GM12878 (cell line): ENCODE measurements around the gene OR4L1. TPM values are rescaled to one million over a fixed set of nuclear protein-coding genes. Genes with fewer than 3 reads are reported as not detected.
"Not testable (repeated sequence)": the region's sequence is repeated elsewhere in the genome, so short reads cannot be mapped to it uniquely, and the experiment has no call there.

Experiments
- ATAC-seq: fragments of 200-7000 bp; cut with Tn5 transposase; 3 replicates; pipeline ENCODE4 v1.9.1; 2020; ENCODE audit warnings: mild to moderate bottlenecking, moderate library complexity
- BruUV-seq: library from RNA; stranded (reverse); fragments of 400-500 nt; replicated peaks from 2 replicates; lab custom pipeline; 2021; lab: Mats Ljungman, UMichigan
- CTCF ChIA-PET: fragments of 300-600 bp; sonication (Branson Sonifier 250); formaldehyde crosslinking; extraction: SDS; loops from one replicate; lab custom pipeline; 2021; ENCODE audit warnings: inconsistent platforms; lab: Yijun Ruan, JAX
- POLR2A ChIA-PET: fragments of 350-600 bp; formaldehyde crosslinking; extraction: SDS; loops from one replicate; lab custom pipeline; 2021; ENCODE audit warnings: inconsistent platforms; lab: Charles Lee
- RAD21 ChIA-PET: fragments of 300-600 bp; sonication (Branson Sonifier 250); formaldehyde crosslinking; loops from one replicate; lab custom pipeline; 2023; ENCODE audit warnings: antibody characterized with exemption; ENCODE audit not compliant: unreplicated experiment; lab: Charles Lee
- SMC1A ChIA-PET: fragments of 300-600 bp; sonication (Branson Sonifier 250); formaldehyde crosslinking; loops from one replicate; lab custom pipeline; 2023; ENCODE audit not compliant: unreplicated experiment, uncharacterized antibody; lab: Charles Lee
- DNase-seq: peaks from one replicate; pipeline ENCODE4 v3.0.0-alpha.2; 2011; ENCODE audit warnings: low read depth, low spot score
- FAIRE-seq: peaks from 3 replicates; lab custom pipeline; 2011; peaks lifted over from hg19 to GRCh38; lab: Jason Lieb, UNC
- H2AFZ ChIP-seq: 2 replicates; pipeline ENCODE4 v1.6.0; 2011; ENCODE audit warnings: low read depth, low read length, control low read depth; ENCODE audit not compliant: control insufficient read depth
- H3K27ac ChIP-seq: 2 replicates; pipeline ENCODE4 v1.5.1; 2011; ENCODE audit warnings: control low read depth; ENCODE audit not compliant: control insufficient read depth, insufficient read depth
- H3K27me3 ChIP-seq, 2 experiments: replicated peaks in 1 of 2; 2 replicates each; pipeline versions ENCODE4 v1.6.0 to v1.6.1; 2011; ENCODE audit warnings: low read length in 1 of 2; ENCODE audit not compliant: control insufficient read depth in 2 of 2, insufficient read depth in 2 of 2
- H3K36me3 ChIP-seq, 2 experiments: 2 replicates each; pipeline ENCODE4 v1.5.1; 2011; ENCODE audit warnings: low read length in 1 of 2; ENCODE audit not compliant: control insufficient read depth in 2 of 2, insufficient read depth in 2 of 2
- H3K4me1 ChIP-seq: 2 replicates; pipeline ENCODE4 v1.6.1; 2011; ENCODE audit warnings: mild to moderate bottlenecking, low read length, moderate library complexity, mixed read lengths; ENCODE audit not compliant: control insufficient read depth, insufficient read depth
- H3K4me2 ChIP-seq: 2 replicates; pipeline ENCODE4 v1.6.0; 2011; ENCODE audit warnings: control low read depth; ENCODE audit not compliant: control insufficient read depth, insufficient read depth
- H3K4me3 ChIP-seq: fragments of 200-600 bp; sonication (generic); 2 replicates; pipeline ENCODE4 v1.5.1; 2016
- H3K79me2 ChIP-seq: 2 replicates; pipeline ENCODE4 v1.6.0; 2011; ENCODE audit warnings: low read length; ENCODE audit not compliant: control insufficient read depth, insufficient read depth
- H3K9ac ChIP-seq: 2 replicates; pipeline ENCODE4 v1.8.0; 2011; ENCODE audit warnings: low read length, control low read depth, mixed read lengths; ENCODE audit not compliant: control insufficient read depth, insufficient read depth
- H3K9me3 ChIP-seq: replicated peaks from 3 replicates; pipeline ENCODE4 v1.5.1; 2011; ENCODE audit warnings: mild to moderate bottlenecking, low read length; ENCODE audit not compliant: control insufficient read depth, insufficient read depth
- H4K20me1 ChIP-seq: 2 replicates; pipeline ENCODE4 v1.6.0; 2011; ENCODE audit not compliant: control insufficient read depth, insufficient read depth
- BRCA1 ChIP-seq: IDR thresholded peaks from 2 replicates; pipeline ENCODE4 v1.6.1; 2011; ENCODE audit warnings: low read depth, low read length, improper control_type of control experiment
- CREM ChIP-seq: IDR thresholded peaks from 2 replicates; pipeline ENCODE4 v1.6.1; 2014; ENCODE audit warnings: antibody characterized with exemption, low read depth
- EP300 ChIP-seq, 2 experiments: fragments of 150-350 bp in 1 of 2; IDR thresholded peaks; 2 replicates each; pipeline ENCODE4 v1.6.1; 2011 to 2012; ENCODE audit warnings: low read depth in 2 of 2, low read length in 2 of 2, borderline replicate concordance in 1 of 2, improper control_type of control experiment in 1 of 2, inconsistent platforms in 1 of 2; ENCODE audit not compliant: control insufficient read depth in 1 of 2
- HDGF ChIP-seq: fragments of 450-650 bp; IDR thresholded peaks from 2 replicates; pipeline ENCODE4 v1.6.1; 2016; ENCODE audit warnings: antibody characterized with exemption
- NFIC ChIP-seq: IDR thresholded peaks from 2 replicates; pipeline ENCODE4 v1.6.1; 2012; ENCODE audit warnings: low read depth, mild to moderate bottlenecking, inconsistent platforms, low read length, moderate library complexity
- NR2C2 ChIP-seq: IDR thresholded peaks from 2 replicates; pipeline ENCODE4 v1.6.1; 2011; ENCODE audit warnings: borderline replicate concordance, low read depth; ENCODE audit not compliant: control insufficient read depth, insufficient read length
- RAD21 ChIP-seq: IDR thresholded peaks from 2 replicates; pipeline ENCODE4 v1.6.1; 2011; ENCODE audit warnings: mild to moderate bottlenecking, low read depth, low read length, moderate library complexity; ENCODE audit not compliant: insufficient read depth
- RELA ChIP-seq: fragments of 450-650 bp; IDR thresholded peaks from 2 replicates; pipeline ENCODE4 v1.8.0; 2014; ENCODE audit warnings: borderline replicate concordance; ENCODE audit not compliant: partially characterized antibody
- whole genome bisulfite sequencing: methylation state at CpG from one replicate; pipeline ENCODE4 v1.1.6; 2016; ENCODE audit warnings: low lambda C conversion rate; ENCODE audit not compliant: insufficient replicate concordance, insufficient coverage; ENCODE audit errors: missing lambda C conversion rate; 5-methylcytosine and 5-hydroxymethylcytosine counted together
- in situ Hi-C: fragments of 300-500 bp; cut with MboI; formaldehyde crosslinking; loops from 9 replicates; pipeline ENCODE4 v1.14.3; 2018; ENCODE audit warnings: mixed read lengths
- intact Hi-C: fragments of 100-400 bp; cut with micrococcal nuclease; formaldehyde crosslinking; loops from one replicate; pipeline ENCODE4 v1.14.2; 2022; ENCODE audit not compliant: unreplicated experiment
- polyA plus RNA-seq, 11 experiments: library from polyadenylated mRNA; depleted of rRNA in 4 of 11; unstranded in 6 of 11; stranded (reverse) in 5 of 11; fragments of >200 nt; fragmentation: Nextera tagmentation in 4 of 11; fragmentation: Illumina TruSeq in 1 of 11; extraction: Ambion mirVana in 4 of 11; extraction: Trizol in 1 of 11; gene quantifications; 1 replicate in 1 of 11; 2 replicates in 10 of 11; pipeline versions ENCODE4 v1.2.1 to v1.2.3, GENCODE V29; 2011 to 2016; ENCODE audit warnings: inconsistent platforms in 2 of 11, missing spikeins in 2 of 11, low read depth in 1 of 11
- total RNA-seq, 4 experiments: library from RNA; depleted of rRNA in 3 of 4; stranded (reverse); fragments of >200 nt in 3 of 4; fragmentation: Illumina TruSeq in 1 of 4; extraction: Trizol in 1 of 4; gene quantifications; 2 replicates each; pipeline versions ENCODE4 v1.2.1 to v1.2.3, GENCODE V29; 2013 to 2021
- TF ChIP-seq, protein P1 (sequence below): fragments of 450-650 bp; IDR thresholded peaks from 2 replicates; pipeline ENCODE4 v1.6.1; 2017; ENCODE audit warnings: antibody characterized with exemption, mild to moderate bottlenecking, moderate library complexity

The OR4L1 gene
- total and polyA plus RNA-seq, 10 of the 15 experiments (the other 5 are each of a cell fraction or from before 2014, with no cell fraction given), result not detected

DNA sequence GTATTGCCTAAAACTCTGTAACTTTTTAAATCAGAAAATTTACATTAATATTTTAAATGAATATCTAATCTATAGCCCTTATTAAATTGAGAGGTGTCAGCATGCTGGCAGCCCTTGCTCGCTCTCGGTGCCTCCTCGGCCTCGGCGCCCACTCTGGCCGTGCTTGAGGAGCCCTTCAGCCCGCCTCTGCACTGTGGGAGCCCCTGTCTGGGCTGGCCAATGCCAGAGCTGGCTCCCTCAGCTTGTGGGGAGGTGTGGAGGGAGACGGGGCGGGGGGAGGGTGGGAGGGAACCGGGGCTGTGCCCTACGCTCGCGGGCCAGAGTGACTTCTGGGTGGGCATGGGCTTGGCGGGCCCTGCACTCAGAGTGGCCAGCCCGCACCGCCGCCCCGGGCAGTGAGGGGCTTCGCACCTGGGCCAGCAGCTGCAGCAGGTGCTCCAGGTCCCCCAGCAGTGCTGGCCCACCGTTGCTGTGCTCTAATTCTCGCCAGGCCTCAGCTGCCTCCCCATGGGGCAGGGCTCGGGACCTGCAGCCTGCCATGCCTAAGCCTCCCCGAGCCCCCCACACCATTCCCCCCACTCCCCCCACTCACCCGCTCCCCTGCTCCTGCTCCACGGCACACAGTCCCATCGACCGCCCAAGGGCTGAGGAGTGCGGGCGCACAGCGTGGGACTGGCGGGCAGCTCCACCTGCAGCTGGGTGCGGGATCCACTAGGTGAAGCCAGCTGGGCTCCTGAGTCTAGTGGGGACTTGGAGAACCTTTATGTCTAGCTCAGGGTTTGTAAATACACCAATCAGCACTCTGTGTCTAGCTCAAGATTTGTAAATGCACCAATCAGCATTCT lies 39.3 kb downstream of the OR4L1 start:
- H3K79me2 ChIP-seq, H3K4me2 ChIP-seq, DNase-seq, CTCF ChIA-PET, POLR2A ChIA-PET, H3K27ac ChIP-seq, RAD21 ChIA-PET, H3K4me3 ChIP-seq, FAIRE-seq, H2AFZ ChIP-seq, ATAC-seq, H4K20me1 ChIP-seq, H3K9ac ChIP-seq, H3K4me1 ChIP-seq, BruUV-seq, intact Hi-C loops, H3K9me3 ChIP-seq, H3K27me3 ChIP-seq, H3K36me3 ChIP-seq, SMC1A ChIA-PET: not testable (repeated sequence)
- in situ Hi-C loops, result loop anchor here (10.0 kb wide), 1 partner anchor 46 kb away; no protein-coding TSS in a partner anchor
- WGBS, result 62% methylated on average over 14 of the region's 32 CpGs

DNA sequence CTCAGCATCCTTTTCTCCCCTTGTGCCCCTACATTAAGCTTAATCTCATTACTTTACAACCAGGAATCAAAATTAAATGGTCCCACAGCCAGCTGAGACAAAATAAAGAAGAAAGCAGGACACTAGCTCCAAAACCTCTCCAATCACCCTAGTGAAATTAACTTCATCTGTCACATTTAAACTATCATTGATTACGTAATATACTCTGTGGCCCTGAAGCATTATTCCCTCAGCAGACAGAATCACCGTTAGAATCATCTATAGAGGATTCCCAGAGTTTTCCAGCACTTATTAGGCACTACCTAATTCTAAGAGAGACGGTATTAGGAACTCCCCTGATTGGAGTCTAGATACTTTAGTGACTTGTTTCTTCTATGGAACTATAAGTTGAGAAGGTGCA lies 50.6 kb downstream of the OR4L1 start, which contains the start of gene OR4K17:
Gene OR4K17 (plus strand): TSS at position 302 of the 400 bp plus-strand sequence. CDS start 6,761 bp downstream, outside the sequence.
- FAIRE-seq, result no peak
- ChIA-PET SMC1A (no interaction called here), RAD21 (no interaction called here)

More for the DNA sequence above, 50.6 kb downstream of the OR4L1 start, which contains the start of gene OR4K17:
- DNase-seq (no peak), ATAC-seq (no peak)
- TF ChIP-seq BRCA1 (no peak), CREM (no peak), NR2C2 (no peak), HDGF (no peak), NFIC (no peak), RAD21 (no peak), EP300 (IDR thresholded peaks at IDR 0.05; ENCODE audit: borderline replicate concordance in 1 of 2, control insufficient read depth in 1 of 2, low read depth in 2 of 2, low read length in 2 of 2) (no peak), RELA (no peak)
- TF ChIP-seq, protein P1, sequence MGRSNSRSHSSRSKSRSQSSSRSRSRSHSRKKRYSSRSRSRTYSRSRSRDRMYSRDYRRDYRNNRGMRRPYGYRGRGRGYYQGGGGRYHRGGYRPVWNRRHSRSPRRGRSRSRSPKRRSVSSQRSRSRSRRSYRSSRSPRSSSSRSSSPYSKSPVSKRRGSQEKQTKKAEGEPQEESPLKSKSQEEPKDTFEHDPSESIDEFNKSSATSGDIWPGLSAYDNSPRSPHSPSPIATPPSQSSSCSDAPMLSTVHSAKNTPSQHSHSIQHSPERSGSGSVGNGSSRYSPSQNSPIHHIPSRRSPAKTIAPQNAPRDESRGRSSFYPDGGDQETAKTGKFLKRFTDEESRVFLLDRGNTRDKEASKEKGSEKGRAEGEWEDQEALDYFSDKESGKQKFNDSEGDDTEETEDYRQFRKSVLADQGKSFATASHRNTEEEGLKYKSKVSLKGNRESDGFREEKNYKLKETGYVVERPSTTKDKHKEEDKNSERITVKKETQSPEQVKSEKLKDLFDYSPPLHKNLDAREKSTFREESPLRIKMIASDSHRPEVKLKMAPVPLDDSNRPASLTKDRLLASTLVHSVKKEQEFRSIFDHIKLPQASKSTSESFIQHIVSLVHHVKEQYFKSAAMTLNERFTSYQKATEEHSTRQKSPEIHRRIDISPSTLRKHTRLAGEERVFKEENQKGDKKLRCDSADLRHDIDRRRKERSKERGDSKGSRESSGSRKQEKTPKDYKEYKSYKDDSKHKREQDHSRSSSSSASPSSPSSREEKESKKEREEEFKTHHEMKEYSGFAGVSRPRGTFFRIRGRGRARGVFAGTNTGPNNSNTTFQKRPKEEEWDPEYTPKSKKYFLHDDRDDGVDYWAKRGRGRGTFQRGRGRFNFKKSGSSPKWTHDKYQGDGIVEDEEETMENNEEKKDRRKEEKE, result no peak
- H4K20me1 ChIP-seq, result no peaks in the 10 kb centered on the region
- H3K9me3 ChIP-seq, result no peaks in the 10 kb centered on the region
- H3K4me1 ChIP-seq, result no peaks in the 10 kb centered on the region
- H3K36me3 ChIP-seq, result no peaks in the 10 kb centered on the region
- H2AFZ ChIP-seq, result no peak within 1 kb of the TSS
- no peak within 1 kb of the TSS for H3K4me3 ChIP-seq
- POLR2A ChIA-PET, result no interaction called here
- in situ Hi-C loops, result no loop called here
- WGBS, result 16% methylated on average over 3 of the region's 3 CpGs
- no peak within 1 kb of the TSS for H3K4me2 ChIP-seq
- no peak within 1 kb of the TSS for H3K9ac ChIP-seq
- no peaks in the 10 kb centered on the region for H3K79me2 ChIP-seq
- no TSS peak for BruUV-seq
- no peaks in the 10 kb centered on the region for H3K27me3 ChIP-seq
- intact Hi-C loops, result no loop called here
- H3K27ac ChIP-seq, result no peak within 1 kb of the TSS
- CTCF ChIA-PET, result no interaction called here
